GM13976 (cell line): ENCODE measurements around the gene CUBN.

ENCODE experiments used
- DNase-seq: peaks from one replicate; pipeline ENCODE4 v3.0.0; 2012; ENCODE audit warnings: low spot score
- in situ Hi-C: fragments of 300-500 bp; cut with MboI; formaldehyde crosslinking; loops from one replicate; pipeline ENCODE4 v1.12.0; 2022; ENCODE audit warnings: low sequenced_read_pairs, mixed read lengths, inconsistent platforms; ENCODE audit not compliant: unreplicated experiment
- TF ChIP-seq, protein P1 (sequence below): IDR thresholded peaks from 2 replicates; pipeline ENCODE4 v1.5.1; 2012; ENCODE audit warnings: borderline replicate concordance, mild to moderate bottlenecking; ENCODE audit not compliant: insufficient read depth; ENCODE audit errors: extremely low read depth, missing control alignments, control extremely low read depth

Gene CUBN

DNA sequence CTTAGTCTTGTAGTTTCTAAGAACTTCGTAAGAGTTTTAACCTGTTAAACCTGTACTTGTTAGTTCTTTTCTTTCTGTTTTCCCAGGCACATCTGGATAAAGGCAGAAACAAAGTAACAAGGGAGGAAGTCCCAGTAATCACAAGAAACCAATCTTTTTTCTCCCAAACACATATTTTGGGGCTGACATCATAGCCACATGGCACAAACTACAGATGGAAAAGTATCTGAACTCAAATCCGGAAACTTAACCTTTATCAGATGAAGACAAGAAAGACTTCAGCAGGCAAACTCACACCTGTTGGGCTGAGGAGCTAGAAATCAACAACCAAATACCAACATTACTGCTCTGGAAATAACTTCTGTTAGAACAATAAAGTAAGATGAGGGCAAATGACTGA is 67.1 kb downstream of the CUBN start:
- no peak for DNase-seq
- TF ChIP-seq, protein P1, sequence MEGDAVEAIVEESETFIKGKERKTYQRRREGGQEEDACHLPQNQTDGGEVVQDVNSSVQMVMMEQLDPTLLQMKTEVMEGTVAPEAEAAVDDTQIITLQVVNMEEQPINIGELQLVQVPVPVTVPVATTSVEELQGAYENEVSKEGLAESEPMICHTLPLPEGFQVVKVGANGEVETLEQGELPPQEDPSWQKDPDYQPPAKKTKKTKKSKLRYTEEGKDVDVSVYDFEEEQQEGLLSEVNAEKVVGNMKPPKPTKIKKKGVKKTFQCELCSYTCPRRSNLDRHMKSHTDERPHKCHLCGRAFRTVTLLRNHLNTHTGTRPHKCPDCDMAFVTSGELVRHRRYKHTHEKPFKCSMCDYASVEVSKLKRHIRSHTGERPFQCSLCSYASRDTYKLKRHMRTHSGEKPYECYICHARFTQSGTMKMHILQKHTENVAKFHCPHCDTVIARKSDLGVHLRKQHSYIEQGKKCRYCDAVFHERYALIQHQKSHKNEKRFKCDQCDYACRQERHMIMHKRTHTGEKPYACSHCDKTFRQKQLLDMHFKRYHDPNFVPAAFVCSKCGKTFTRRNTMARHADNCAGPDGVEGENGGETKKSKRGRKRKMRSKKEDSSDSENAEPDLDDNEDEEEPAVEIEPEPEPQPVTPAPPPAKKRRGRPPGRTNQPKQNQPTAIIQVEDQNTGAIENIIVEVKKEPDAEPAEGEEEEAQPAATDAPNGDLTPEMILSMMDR, result no peak
- in situ Hi-C loops, result no loop called here

DNA sequence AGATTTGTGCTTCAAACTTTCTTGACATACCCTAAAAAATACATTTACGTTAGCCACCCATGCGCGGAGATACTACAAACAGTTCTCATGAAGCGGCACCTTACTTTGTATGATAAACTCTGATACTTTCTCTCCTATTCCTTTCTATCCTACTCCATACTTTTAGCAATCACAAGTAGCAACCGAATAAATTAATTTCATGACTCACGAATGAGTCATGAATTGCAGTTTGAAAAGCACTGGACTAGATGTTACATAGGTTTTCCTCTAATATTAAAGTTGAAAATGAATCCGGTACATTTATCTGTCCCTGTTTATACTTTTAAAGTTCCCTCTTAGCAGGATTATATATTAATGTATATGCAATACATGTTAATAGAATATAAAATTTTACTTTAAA is 67.6 kb downstream of the CUBN start:
- TF ChIP-seq, protein P1, result no peak
- in situ Hi-C loops, result no loop called here
- DNase-seq, result no peak

DNA sequence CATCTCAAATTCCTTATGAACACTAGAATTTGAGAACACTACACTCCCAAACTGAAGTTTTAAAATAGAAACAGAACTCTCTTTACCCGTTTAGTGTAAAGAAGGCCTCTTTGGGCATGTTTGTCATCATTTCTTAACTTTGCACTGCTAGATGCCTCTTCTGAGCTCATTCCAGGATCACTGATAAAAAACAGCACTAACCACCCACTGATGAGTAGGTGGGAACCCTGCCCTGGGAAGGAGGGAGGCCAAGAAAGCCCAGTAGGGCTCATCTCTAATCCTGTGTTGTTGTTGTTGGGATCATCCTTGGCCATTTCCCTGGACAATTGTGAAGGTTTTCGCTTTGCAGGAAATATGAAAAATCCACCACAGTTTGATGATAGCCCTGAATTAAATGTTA is 68.2 kb downstream of the CUBN start:
- in situ Hi-C loops, result no loop called here
- TF ChIP-seq, protein P1, result no peak
- DNase-seq, result no peak

DNA sequence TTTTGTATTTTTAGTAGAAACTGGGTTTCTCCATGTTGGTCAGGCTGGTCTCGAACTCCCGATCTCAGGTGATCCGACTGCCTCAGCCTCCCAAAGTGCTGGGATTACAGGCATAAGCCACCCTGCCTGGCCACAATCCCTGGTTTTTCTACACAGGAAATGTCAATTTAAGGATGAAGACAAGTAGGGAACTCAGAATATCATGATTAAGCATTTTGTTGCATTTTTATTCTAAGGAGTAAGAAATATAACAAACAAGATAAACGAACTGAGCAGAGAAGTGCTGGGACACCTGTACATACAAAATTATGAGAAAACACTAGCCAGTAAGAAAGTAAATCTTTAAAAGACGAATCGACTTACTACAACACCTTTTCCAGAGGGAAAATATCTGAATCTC is 69.3 kb downstream of the CUBN start:
- in situ Hi-C loops, result no loop called here
- TF ChIP-seq, protein P1, result no peak
- DNase-seq, result no peak

DNA sequence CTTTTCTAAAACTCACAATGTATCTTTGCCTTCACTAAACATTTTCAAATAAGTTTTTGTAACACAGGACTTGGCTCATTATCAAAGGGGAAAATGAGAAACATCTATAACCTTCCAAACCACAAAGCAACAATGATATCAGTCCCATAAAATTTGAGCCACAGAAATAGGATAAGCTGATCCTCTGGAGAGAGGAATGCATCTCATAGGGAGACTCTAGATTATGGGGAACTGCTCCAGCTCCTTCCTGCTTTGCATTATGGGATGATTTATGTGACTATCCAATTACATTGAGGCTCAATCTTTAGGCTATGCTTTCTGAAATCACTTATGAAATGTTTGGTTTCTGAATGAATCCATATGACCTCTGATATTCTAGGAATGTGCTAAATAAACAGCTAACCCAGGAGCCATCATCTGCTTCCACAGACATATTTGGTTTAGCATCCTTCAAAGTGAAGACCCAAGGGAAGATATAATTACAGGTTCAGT is 70.4 kb downstream of the CUBN start:
- TF ChIP-seq, protein P1, result no peak
- DNase-seq, result no peak
- in situ Hi-C loops, result no loop called here

DNA sequence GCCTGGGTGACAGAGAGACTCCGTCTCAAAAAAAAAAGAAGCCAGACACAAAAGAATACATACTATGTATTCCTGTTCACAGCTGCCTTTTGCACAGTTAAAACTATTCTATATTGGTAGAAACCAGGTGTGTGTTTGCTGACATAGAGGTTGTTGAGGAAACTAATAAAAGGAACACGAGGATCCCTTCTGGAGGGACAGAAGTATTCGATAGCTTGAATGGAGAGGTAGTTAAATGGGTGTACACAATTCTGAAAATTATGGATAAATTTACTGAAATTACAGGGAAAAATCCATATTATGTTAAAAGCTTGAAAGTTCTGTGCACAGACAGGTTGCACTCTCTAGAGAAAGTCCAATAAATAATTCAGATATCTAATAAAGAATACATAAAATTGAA is 71.5 kb downstream of the CUBN start:
- TF ChIP-seq, protein P1, result no peak
- no peak for DNase-seq
- in situ Hi-C loops, result no loop called here
